Muscle of back (tissue), 11 donors: ENCODE data around the gene ABLIM3. TPM values are rescaled to one million over a fixed set of nuclear protein-coding genes. Genes with fewer than 3 reads are reported as not detected.

ENCODE experiments used
- DNase-seq, 3 donors: peaks; one replicate each; pipeline versions ENCODE4 v3.0.0 to v3.0.0-alpha.2; 2013
- polyA plus RNA-seq, 10 donors: library from polyadenylated mRNA; unstranded; fragments of 120-200 nt; gene quantifications; one replicate each; pipeline ENCODE4 v1.2.1, GENCODE V29; 2013; ENCODE audit not compliant: insufficient read length in 10 of 10

ABLIM3 gene
- polyA plus RNA-seq, 10 donors = 57.2 to 111 (median 84.3) TPM

- no peak for DNase-seq
Measured at GRCh38 chr5:149304195-149305078, 163.1 kb downstream of the ABLIM3 start.

DNA sequence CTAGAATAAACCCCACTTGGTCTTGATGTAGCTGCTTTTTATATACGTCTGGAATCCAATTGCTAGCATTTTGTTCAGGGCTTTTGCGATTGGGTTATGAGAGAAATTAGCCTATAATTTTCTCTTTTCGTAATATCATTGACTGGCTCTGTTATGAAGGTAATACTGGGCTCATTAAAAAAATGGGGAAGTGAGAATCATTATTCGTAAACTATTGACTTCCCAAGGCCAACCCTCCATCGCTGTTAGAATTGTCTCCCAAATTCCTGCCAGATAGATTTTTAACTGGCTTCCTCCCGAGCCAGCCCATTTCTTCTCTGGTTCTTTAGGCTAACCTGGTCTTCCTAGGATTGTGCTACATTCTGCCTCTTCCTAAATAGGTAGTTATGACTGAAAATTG lies 168.1 kb downstream of the ABLIM3 start:
- DNase-seq = no peak

Other genes starting within 250 kb of the ABLIM3 start
- 1 to 10 TPM in 9 of 10 donors, under 1 TPM in 1; 0.82 to 2.5 (median 2.0) TPM for gene SH3TC2, start 78.4 kb upstream of the ABLIM3 start, polyA plus RNA-seq
- gene AFAP1L1, start 130.4 kb downstream of the ABLIM3 start, polyA plus RNA-seq = 10 to 100 TPM; 60.2 to 98.1 (median 87.5) TPM
- 10 to 100 TPM; 11.4 to 26.9 (median 16.5) TPM for gene GRPEL2, start 204.0 kb downstream of the ABLIM3 start, polyA plus RNA-seq
- 10 to 100 TPM in 3 of 10 donors, 1 to 10 TPM in 7; 7.1 to 11.7 (median 9.0) TPM for gene PCYOX1L, start 216.6 kb downstream of the ABLIM3 start, polyA plus RNA-seq
- gene IL17B, start 237.8 kb downstream of the ABLIM3 start, polyA plus RNA-seq = 100 to 1,000 TPM; 114 to 256 (median 193) TPM